MCF 10A (cell line): ENCODE measurements around the gene ZNF225. TPM values are rescaled to one million over a fixed set of nuclear protein-coding genes. Genes with fewer than 3 reads are reported as not detected.
"Not testable (repeated sequence)": the region's sequence is repeated elsewhere in the genome, so short reads cannot be mapped to it uniquely, and the experiment has no call there.

Experiments used
- BruUV-seq: library from RNA; stranded (reverse); fragments of 400-500 nt; replicated peaks from 2 replicates; lab custom pipeline; 2021; lab: Mats Ljungman, UMichigan
- CTCF ChIA-PET: fragments of 300-600 bp; sonication (Branson Sonifier 250); formaldehyde crosslinking; extraction: SDS; loops from one replicate; lab custom pipeline; 2021; ENCODE audit warnings: antibody characterized with exemption, inconsistent platforms; lab: Yijun Ruan, JAX
- POLR2A ChIA-PET: fragments of 300-600, 350-650 bp; sonication (Branson Sonifier 250); formaldehyde crosslinking; extraction: SDS; loops from one replicate; lab custom pipeline; 2020; ENCODE audit warnings: antibody characterized with exemption, inconsistent platforms; lab: Yijun Ruan, JAX
- DNase-seq: peaks from one replicate; pipeline ENCODE4 v3.0.0-alpha.2; 2018; ENCODE audit not compliant: unreplicated experiment
- H3K27ac Mint-ChIP-seq: one replicate; pipeline ENCODE4 v1.8.0; 2022; ENCODE audit warnings: mild to moderate bottlenecking, low read depth, mixed read lengths; ENCODE audit not compliant: unreplicated experiment
- H3K27me3 Mint-ChIP-seq: one replicate; pipeline ENCODE4 v1.8.0; 2022; ENCODE audit warnings: mixed read lengths; ENCODE audit not compliant: insufficient read depth, unreplicated experiment
- H3K36me3 Mint-ChIP-seq: one replicate; pipeline ENCODE4 v1.8.0; 2022; ENCODE audit warnings: mild to moderate bottlenecking, moderate library complexity, mixed read lengths; ENCODE audit not compliant: insufficient read depth, unreplicated experiment
- H3K4me1 Mint-ChIP-seq: one replicate; pipeline ENCODE4 v1.8.0; 2022; ENCODE audit warnings: mixed read lengths; ENCODE audit not compliant: insufficient read depth, unreplicated experiment
- H3K4me3 Mint-ChIP-seq: one replicate; pipeline ENCODE4 v1.8.0; 2022; ENCODE audit warnings: mild to moderate bottlenecking, moderate library complexity, mixed read lengths; ENCODE audit not compliant: unreplicated experiment
- H3K9me3 Mint-ChIP-seq: one replicate; pipeline ENCODE4 v1.8.0; 2022; ENCODE audit warnings: mixed read lengths; ENCODE audit not compliant: unreplicated experiment
- intact Hi-C: fragments of 100-400 bp; cut with micrococcal nuclease; formaldehyde crosslinking; loops from 2 replicates; pipeline ENCODE4 v1.14.1; 2022
- total RNA-seq: library from RNA; stranded (reverse); gene quantifications from 2 replicates; pipeline ENCODE4 v1.2.3, GENCODE V29; 2022
- TF ChIP-seq, protein P1 (sequence below): fragments of 200-600 bp; IDR thresholded peaks from one replicate; pipeline ENCODE4 v1.8.0; 2022; ENCODE audit warnings: antibody characterized with exemption, mild to moderate bottlenecking; ENCODE audit not compliant: unreplicated experiment

ZNF225 gene
- total RNA-seq, 1 experiment from 2014 or later = 3.6 TPM

DNA sequence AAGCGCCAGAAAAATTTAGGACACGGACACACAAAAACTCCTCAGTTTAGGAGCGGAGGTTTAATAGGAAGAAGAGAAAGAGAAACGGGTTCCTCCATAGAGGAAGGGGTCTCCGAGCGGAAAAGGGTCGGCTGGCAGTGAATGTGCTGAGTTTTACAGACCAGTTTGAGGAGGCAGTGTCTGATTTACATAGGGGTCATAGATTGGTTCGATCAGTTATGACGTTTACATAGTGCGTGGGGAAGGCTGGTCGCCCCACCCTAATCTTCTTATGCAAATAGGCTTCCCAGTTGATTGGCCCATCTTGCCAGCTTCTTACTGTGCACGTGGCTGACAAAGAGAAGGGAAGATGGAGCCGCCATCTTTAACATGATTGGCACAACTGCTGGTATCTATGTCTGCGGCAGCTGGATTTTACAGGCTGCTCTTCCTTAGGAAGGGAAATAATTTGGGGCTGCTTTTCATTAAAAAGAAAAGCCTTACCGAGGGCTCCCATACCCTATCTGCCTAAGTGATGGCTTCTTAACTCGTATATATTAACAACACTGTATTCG is 1.2 kb upstream of the ZNF225 start:
- TF ChIP-seq, protein P1, sequence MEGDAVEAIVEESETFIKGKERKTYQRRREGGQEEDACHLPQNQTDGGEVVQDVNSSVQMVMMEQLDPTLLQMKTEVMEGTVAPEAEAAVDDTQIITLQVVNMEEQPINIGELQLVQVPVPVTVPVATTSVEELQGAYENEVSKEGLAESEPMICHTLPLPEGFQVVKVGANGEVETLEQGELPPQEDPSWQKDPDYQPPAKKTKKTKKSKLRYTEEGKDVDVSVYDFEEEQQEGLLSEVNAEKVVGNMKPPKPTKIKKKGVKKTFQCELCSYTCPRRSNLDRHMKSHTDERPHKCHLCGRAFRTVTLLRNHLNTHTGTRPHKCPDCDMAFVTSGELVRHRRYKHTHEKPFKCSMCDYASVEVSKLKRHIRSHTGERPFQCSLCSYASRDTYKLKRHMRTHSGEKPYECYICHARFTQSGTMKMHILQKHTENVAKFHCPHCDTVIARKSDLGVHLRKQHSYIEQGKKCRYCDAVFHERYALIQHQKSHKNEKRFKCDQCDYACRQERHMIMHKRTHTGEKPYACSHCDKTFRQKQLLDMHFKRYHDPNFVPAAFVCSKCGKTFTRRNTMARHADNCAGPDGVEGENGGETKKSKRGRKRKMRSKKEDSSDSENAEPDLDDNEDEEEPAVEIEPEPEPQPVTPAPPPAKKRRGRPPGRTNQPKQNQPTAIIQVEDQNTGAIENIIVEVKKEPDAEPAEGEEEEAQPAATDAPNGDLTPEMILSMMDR = no peak
- peaks cover 27% of the 10 kb centered on the region for H3K36me3 Mint-ChIP-seq
- DNase-seq = no peak
- POLR2A ChIA-PET = interaction anchor here (0.7 to 5.4 kb wide), 5 partner anchors 17 to 177 kb away, joined by 3 to 42 read pairs (median 6); partner anchors contain the start of genes ZNF224, ZNF226, ZNF284 and ZNF45
- no peak overlapping the region for H3K27ac Mint-ChIP-seq
- no peaks in the 10 kb centered on the region for H3K27me3 Mint-ChIP-seq
- no TSS peak for BruUV-seq
- intact Hi-C loops = loop anchor here (5.0 kb wide), 1 partner anchor 100 kb away; the partner anchor contains the start of gene ZNF227
- CTCF ChIA-PET = interaction anchor here (0.6 kb wide), 1 partner anchor 284 kb away, joined by 3 read pairs; no protein-coding TSS in a partner anchor
- peak overlapping the region; percentile 86 for H3K4me3 Mint-ChIP-seq
- peaks cover 6% of the 10 kb centered on the region for H3K4me1 Mint-ChIP-seq
- peaks cover 20% of the 10 kb centered on the region for H3K9me3 Mint-ChIP-seq

DNA sequence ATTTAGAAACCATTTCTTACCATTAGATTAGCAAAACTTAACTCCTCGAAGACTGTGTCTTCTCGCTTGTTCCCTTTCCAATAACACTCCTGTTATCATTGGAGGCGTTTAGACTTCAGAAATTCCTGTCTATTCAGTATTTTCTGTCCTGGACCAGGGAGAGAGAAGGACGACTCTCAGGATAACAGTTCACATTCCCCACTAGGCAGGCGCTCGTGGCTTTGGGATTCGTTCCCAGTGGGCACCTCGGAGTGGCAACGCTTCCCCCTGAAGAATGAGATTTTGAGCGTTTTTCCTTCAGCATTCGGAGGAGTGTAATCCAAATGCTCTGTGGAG is 429 bp upstream of the ZNF225 start:
- Mint-ChIP-seq H3K4me1 (peaks cover 6% of the 10 kb centered on the region), H3K9me3 (peaks cover 13% of the 10 kb centered on the region), H3K27me3 (no peaks in the 10 kb centered on the region), H3K27ac (peak overlapping the region; percentile 57), H3K4me3 (peak overlapping the region; percentile 86), H3K36me3 (peaks cover 25% of the 10 kb centered on the region)
- CTCF ChIA-PET = no interaction called here
- DNase-seq = no peak
- no TSS peak for BruUV-seq
- POLR2A ChIA-PET = interaction anchor here (0.6 to 5.4 kb wide), 15 partner anchors 18 to 425 kb away, joined by 3 to 42 read pairs (median 5); partner anchors contain the start of genes ZNF180, ZNF224, ZNF226 and ZNF227
- intact Hi-C loops = loop anchor here (1.0 to 5.0 kb wide), 4 partner anchors 18 to 192 kb away; partner anchors contain the start of genes ZNF224, ZNF227 and ZNF230
- TF ChIP-seq, protein P1 = no peak

DNA sequence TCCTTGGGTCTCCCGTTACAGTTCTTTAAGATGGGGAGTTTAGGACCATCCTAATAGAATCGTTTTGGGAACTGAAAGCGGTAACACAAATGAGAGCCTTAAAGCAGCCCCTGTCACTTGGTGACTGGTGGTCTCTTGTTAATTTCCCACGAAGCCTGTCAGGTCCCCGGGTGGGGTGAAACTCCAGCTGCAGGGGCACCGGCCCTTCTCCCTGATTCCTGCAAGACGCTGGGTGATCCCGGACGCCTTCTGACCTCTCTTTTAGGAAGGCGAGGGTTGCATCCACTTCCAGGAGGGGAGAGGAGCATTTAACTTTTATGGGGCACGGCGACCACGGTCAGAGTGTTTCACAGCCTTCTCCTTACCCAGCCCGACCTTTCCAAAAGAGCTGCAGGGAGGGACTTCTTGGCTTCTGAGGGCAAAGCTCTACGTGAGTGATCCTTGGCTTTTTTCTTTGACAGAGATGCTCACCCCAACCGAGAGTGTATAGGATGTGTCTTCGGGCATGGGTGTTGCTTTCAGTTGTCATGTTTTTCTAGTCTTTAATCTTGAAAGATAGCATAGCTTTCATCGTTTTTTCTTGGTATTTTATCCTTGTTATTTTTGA is 688 bp downstream of the ZNF225 start:
- H3K9me3 Mint-ChIP-seq = peaks cover 9% of the 10 kb centered on the region
- no peaks in the 10 kb centered on the region for H3K27me3 Mint-ChIP-seq
- intact Hi-C loops = loop anchor here (1.0 to 5.0 kb wide), 4 partner anchors 20 to 190 kb away; partner anchors contain the start of genes ZNF224, ZNF227 and ZNF230
- H3K4me1 Mint-ChIP-seq = peaks cover 6% of the 10 kb centered on the region
- peak overlapping the region; percentile 86 for H3K4me3 Mint-ChIP-seq
- peaks cover 28% of the 10 kb centered on the region for H3K36me3 Mint-ChIP-seq
- DNase-seq = peak; percentile 3
- CTCF ChIA-PET = interaction anchor here (0.8 to 1.0 kb wide), 3 partner anchors 19 to 179 kb away, joined by 3 to 4 read pairs (median 4); partner anchors contain the start of genes ZNF224 and ZNF45
- peak overlapping the region; percentile 57 for H3K27ac Mint-ChIP-seq
- POLR2A ChIA-PET = interaction anchor here (0.6 to 5.4 kb wide), 15 partner anchors 13 to 386 kb away, joined by 3 to 42 read pairs (median 6); partner anchors contain the start of genes ZNF180, ZNF221, ZNF224 and ZNF226
- TF ChIP-seq, protein P1 = no peak
- BruUV-seq = TSS peak; percentile 54

DNA sequence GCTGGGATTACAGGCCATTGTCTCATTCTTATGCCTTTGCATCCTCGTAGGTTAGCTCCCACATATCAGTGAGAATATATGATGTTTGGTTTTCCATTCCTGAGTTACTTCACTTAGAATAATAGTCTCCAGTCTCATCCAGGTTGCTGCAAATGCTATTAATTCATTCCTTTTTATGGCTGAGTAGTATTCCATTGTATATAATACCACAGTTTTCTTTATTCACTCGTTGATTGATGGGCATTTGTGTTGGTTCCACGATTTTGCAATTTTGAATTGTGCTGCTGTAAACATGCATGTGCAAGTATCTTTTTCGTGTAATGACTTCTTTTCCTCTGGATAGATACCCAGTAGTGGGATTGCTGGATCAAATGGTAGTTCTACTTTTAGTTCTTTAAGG is 8.0 kb downstream of the ZNF225 start:
- BruUV-seq, DNase-seq, H3K4me3 Mint-ChIP-seq, intact Hi-C loops, CTCF ChIA-PET, H3K4me1 Mint-ChIP-seq, H3K27me3 Mint-ChIP-seq, H3K27ac Mint-ChIP-seq, POLR2A ChIA-PET: not testable (repeated sequence)
- Mint-ChIP-seq H3K9me3 (peaks cover 58% of the 10 kb centered on the region), H3K36me3 (peaks cover 69% of the 10 kb centered on the region)
